Middle frontal gyrus (tissue), 1 donor: ENCODE measurements around the gene FILIP1L.

ENCODE experiments used
- DNase-seq: peaks from one replicate; pipeline ENCODE4 v3.0.0-alpha.2; 2015; ENCODE audit warnings: low spot score; ENCODE audit errors: extremely low spot score

Gene FILIP1L

DNA sequence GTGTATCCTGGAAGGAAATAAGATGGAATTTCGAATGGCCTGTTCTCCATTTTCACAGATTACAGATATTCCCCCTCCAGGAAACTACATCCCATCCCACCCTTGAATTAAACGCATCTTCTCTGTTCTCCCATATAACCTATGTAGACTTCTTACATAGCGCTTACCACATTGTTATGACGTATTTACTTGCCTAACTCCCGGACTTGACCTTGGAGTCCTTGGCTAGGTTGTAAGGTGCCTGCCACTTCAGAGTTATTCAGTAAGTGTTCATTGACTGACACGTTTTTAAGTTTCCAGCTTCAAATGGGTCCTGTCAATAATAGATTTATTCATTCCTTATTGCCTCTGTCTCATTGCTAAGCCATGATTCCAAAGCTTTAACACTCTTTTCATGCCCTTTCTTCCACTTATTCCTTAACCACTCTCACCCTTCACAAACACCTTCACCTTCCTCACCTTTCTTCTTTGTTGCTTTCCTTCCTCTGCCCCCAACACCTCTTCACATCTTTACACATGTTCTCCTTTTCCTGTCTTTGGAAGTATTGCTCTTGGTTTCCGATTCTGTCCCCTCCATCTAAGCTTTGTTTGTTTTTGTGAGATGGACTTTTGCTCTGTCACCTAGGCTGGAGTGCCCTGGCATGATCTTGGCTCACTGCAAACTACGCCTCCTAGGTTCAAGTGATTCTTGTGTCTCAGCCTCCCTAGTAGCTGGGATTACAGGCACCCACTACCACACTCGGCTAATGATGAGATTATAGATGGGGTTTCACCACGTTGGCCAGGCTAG lies 158.3 kb downstream of the FILIP1L start:
- DNase-seq, result no peak

GRCh38 chr3:99954914-99955644 lies 159.2 kb downstream of the FILIP1L start:
- no peak for DNase-seq

- no peak for DNase-seq
Measured at GRCh38 chr3:99953596-99953995, 160.7 kb downstream of the FILIP1L start.

DNA sequence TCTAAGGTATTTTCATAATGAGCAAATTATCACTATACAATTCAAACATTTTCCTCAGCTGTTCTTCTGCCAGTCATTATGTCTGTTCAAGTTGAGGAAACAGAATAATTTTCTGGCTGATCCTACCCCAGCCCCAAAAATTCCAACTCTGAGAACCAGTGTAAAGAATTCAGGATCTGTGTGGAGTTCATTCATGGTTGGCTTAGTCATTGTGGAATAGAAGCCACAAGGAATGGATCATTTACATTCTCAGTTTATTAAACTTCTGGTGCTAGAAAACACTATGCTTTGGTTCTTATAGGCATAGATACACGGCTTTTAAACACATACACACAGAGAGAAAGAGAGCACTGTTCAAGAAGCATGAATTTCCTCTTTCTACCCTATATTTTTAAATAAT lies 162.0 kb downstream of the FILIP1L start:
- no peak for DNase-seq

GRCh38 chr3:99951701-99952100 lies 162.6 kb downstream of the FILIP1L start:
- DNase-seq, result no peak

- no peak for DNase-seq
Measured at GRCh38 chr3:99950921-99951320, 163.4 kb downstream of the FILIP1L start.

DNA sequence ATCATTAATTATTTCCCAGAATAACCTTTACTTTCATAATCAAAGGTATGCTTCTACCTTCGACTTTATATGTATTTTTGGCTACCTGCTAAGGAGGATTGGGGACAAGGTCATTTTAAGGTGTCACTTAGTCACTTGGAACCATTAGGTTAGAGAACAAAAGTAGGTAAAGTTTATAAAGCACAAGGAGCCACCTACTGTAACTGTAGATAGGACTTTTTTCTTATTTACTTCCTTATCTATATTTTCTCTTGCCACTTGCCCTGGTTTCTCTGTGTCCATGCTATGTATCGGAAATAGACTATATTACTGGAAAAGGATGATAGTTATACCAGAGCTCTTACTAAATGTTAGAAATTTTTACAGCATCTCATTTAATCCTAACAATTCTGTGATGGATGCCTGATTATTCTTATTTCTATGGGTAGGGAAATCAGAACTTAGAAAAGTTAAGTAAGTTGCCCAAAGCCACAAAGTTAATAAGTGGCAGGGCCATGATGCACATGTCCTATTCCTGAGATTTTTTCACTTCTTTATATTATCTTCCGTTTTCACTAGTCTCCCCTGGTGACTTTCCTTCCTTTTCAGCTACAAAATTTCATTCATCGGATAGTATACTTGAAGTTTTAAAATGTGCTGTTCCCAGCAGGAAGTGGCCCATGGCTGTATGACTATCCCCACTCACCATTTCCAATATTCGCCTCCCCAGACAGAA lies 164.2 kb downstream of the FILIP1L start:
- no peak for DNase-seq

GRCh38 chr3:99948467-99949089 lies 165.7 kb downstream of the FILIP1L start:
- no peak for DNase-seq

GRCh38 chr3:99947356-99947755 lies 166.9 kb downstream of the FILIP1L start:
- DNase-seq, result no peak

DNA sequence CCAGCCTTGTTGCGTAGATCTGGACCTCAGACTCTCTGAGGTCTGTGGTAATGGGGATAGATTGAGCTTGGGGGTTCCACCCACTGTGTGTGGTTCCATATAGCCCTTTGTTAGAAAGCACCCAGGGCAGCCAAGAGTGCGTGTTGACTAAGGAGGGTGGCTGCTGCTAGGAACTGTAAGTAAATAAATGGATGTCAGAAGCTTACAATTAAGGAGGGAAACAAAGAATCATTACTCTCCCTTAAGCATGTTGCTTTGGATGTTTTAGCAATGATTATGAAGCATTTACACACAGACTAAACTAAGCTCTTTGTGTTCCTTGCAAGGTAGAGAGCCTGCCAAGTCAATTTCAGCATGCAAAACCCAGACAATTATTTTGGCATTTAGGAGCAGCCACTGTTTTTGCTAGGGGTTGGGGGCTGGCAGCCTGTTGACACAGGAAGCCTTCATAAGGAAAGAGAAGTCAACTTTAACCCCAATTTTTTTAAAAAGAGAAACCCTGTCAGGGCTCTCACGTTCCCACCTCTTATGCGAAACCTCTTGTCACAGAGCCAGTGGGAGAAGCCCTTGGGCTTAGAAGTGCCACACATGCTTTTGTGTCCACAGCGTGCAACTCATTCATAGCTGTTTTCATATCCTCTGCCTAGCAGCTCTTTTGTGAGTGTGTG lies 168.8 kb downstream of the FILIP1L start:
- no peak for DNase-seq

DNA sequence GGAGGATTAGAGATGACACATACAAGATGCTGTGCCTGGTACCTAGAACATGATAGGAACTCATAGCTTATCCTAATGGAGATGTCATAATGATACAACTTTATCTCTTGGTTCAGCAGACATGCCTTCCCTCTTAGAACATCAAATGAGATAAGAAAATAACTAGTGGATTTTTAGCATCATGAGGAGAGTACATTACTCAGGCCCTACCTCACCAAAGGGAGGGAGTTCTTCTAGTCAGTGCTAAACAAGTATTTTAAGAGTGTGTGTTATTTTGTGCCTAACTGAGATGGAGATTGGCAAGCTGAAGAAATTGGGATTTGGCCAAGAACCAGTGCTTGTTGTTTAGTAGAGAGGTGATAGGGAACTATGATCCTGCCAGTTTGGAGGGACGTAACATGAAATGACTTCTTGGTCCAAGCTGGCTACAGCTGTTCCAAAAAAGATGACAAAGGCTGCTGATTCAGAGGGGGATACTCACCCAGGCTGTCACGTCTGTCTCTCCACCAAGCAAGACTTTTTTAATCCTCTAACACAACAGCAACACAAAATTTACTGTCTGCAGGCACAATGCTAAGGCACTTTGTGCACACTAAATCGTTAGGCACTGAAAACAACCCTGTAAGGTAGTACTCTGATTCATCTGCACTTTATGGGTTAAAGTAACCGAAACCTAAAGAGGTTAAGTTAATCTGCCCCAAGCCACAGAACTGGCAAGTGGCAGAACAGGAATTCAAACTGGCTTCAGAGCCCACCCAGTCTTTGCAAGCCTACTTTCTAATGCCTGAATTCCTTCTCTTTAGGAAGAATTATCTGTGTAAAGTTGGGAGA lies 170.2 kb downstream of the FILIP1L start:
- DNase-seq, result no peak

GRCh38 chr3:99941211-99941610 lies 173.1 kb downstream of the FILIP1L start:
- DNase-seq, result no peak

DNA sequence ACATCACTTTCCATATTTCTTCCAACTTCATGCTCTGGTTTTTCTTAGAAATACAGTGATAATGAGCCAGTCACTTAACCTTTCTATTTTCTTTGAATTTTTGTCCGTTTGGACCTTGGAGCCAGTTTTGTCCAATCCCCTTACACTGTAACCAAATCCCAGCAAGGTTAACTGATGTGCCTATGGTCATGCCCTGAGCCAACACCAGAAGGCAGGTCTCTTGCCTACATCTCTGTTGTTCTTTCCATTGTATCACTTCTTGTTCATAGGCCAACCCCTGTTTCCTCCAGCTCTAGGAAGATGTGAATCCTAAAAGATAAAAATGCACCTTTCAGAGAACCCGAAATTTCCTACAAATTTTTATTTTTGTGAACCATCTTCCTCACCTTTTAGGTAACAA lies 174.0 kb downstream of the FILIP1L start:
- DNase-seq, result no peak

GRCh38 chr3:99939876-99940275 lies 174.4 kb downstream of the FILIP1L start:
- DNase-seq, result no peak

GRCh38 chr3:99938270-99938911 lies 175.9 kb downstream of the FILIP1L start:
- DNase-seq, result no peak

- DNase-seq, result no peak
Measured at GRCh38 chr3:99934975-99935797, 179.1 kb downstream of the FILIP1L start.

DNA sequence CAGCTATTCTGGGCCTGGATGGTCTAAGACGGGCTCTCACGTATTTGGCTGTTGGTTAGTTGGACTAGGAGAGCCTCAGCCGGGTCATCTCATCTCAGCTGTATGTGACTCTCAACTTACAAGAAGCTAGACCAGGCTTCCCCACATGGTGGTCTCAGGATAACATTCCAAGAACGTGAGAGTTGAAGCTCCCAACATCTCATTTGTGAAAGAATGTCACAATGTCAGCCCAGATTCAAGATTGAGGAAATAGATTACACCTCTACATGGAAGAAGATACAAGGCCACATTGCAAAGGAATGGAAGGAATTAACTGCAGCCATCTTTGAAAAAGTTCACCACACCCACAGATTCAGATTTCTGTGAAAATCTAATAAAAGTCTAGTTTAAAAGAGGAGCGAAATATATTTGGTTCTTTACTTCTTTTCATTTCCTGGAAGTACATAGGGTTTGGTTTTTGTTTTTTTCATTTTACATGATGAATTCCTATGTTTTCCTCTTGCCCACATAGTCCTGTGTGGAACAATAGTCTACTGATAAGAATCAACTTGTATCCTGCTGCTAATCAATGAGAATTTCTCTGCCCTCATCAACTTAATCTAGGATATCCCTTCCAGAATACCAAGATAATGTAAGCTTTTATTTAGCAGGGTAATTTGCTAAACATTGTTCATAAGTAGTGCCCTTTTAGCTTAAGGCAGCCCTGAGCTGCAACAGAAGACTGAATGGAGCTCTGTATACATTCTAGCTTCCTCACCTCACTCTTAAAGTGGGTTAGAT lies 180.1 kb downstream of the FILIP1L start:
- no peak for DNase-seq

DNA sequence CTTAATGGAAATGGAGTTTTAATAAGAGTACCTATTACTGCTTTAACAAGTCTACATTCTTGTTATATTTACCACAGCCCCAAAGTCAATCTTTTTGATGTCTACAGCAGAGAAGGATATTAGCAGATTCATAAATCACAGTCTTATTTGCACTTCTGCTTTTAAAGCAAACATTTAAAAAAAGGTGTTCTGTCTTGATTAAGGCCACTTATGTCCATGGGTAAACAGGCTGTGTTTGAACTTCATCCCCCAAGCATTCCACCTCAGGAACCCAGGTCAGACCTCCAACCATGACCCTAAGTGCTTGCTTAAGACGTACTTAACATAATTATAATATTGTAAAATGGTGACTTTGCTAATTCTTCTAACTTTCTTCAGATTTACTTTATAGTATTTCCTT lies 183.2 kb downstream of the FILIP1L start:
- DNase-seq, result no peak
